Activated B cell treated with CpG ODN at 0.5 μM for 24 hours (primary cell): Measurements from ENCODE around the gene MTA2. TPM values are rescaled to one million over a fixed set of nuclear protein-coding genes. Genes with fewer than 3 reads are reported as not detected.

Experiments
- ATAC-seq: fragments of 200-7000 bp; cut with Tn5 transposase; one replicate; pipeline ENCODE4 v1.10.0; 2021; ENCODE audit warnings: low read depth, mild to moderate bottlenecking, moderate library complexity
- CTCF ChIA-PET: fragments of 350-600 bp; sonication (Branson Sonifier 250); formaldehyde crosslinking; loops from one replicate; lab custom pipeline; 2021; ENCODE audit warnings: antibody characterized with exemption; lab: Charles Lee
- POLR2A ChIA-PET: fragments of 350-600 bp; sonication (Branson Sonifier 250); formaldehyde crosslinking; loops from one replicate; lab custom pipeline; 2021; ENCODE audit warnings: antibody characterized with exemption; lab: Charles Lee
- DNase-seq: peaks from one replicate; pipeline ENCODE4 v3.0.0; 2022
- H3K27ac Mint-ChIP-seq: one replicate; pipeline ENCODE4 v1.8.0; 2020; ENCODE audit warnings: mixed read lengths
- H3K27me3 Mint-ChIP-seq: one replicate; pipeline ENCODE4 v1.8.0; 2021; ENCODE audit warnings: mixed read lengths
- H3K36me3 Mint-ChIP-seq: one replicate; pipeline ENCODE4 v1.8.0; 2021; ENCODE audit warnings: low read depth, mixed read lengths
- H3K4me1 Mint-ChIP-seq: one replicate; pipeline ENCODE4 v1.8.0; 2021; ENCODE audit warnings: mixed read lengths
- H3K4me3 Mint-ChIP-seq: one replicate; pipeline ENCODE4 v1.8.0; 2020; ENCODE audit warnings: mild to moderate bottlenecking, mixed read lengths
- H3K9me3 Mint-ChIP-seq: one replicate; pipeline ENCODE4 v1.8.0; 2020; ENCODE audit warnings: mixed read lengths
- intact Hi-C: fragments of 100-400 bp; cut with micrococcal nuclease; formaldehyde crosslinking; loops from one replicate; pipeline ENCODE4 v1.15.1; 2024
- total RNA-seq: library from RNA; stranded (reverse); gene quantifications from 2 replicates; pipeline ENCODE4 v1.2.3, GENCODE V29; 2022
- TF ChIP-seq, protein P1 (sequence below): fragments of 200-600 bp; IDR thresholded peaks from one replicate; pipeline ENCODE4 v1.8.0; 2022; ENCODE audit warnings: antibody characterized with exemption, mild to moderate bottlenecking

Gene MTA2
- total RNA-seq, 1 donor from 2014 or later = 175 TPM

GRCh38 chr11:62556108-62556874 lies 45.4 kb downstream of the MTA2 start:
- TF ChIP-seq, protein P1, sequence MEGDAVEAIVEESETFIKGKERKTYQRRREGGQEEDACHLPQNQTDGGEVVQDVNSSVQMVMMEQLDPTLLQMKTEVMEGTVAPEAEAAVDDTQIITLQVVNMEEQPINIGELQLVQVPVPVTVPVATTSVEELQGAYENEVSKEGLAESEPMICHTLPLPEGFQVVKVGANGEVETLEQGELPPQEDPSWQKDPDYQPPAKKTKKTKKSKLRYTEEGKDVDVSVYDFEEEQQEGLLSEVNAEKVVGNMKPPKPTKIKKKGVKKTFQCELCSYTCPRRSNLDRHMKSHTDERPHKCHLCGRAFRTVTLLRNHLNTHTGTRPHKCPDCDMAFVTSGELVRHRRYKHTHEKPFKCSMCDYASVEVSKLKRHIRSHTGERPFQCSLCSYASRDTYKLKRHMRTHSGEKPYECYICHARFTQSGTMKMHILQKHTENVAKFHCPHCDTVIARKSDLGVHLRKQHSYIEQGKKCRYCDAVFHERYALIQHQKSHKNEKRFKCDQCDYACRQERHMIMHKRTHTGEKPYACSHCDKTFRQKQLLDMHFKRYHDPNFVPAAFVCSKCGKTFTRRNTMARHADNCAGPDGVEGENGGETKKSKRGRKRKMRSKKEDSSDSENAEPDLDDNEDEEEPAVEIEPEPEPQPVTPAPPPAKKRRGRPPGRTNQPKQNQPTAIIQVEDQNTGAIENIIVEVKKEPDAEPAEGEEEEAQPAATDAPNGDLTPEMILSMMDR = no peak
- Mint-ChIP-seq H3K4me1 (peaks cover 87% of the 10 kb centered on the region), H3K27me3 (no peaks in the 10 kb centered on the region), H3K9me3 (no peaks in the 10 kb centered on the region), H3K36me3 (peaks cover 33% of the 10 kb centered on the region), H3K4me3 (peak overlapping the region; percentile 81), H3K27ac (peak overlapping the region; percentile 99)
- peak; percentile 35 for ATAC-seq
- CTCF ChIA-PET = interaction anchor here (1.0 to 11.9 kb wide), 6 partner anchors 9 to 162 kb away, joined by 3 to 192 read pairs (median 6); partner anchors contain the start of gene AHNAK
- POLR2A ChIA-PET = interaction anchor here (0.6 to 7.4 kb wide), 24 partner anchors 9 to 285 kb away, joined by 3 to 183 read pairs (median 8); partner anchors contain the start of genes AHNAK, C11orf98, CSKMT and EEF1G
- intact Hi-C loops = loop anchor here (1.0 to 10.0 kb wide), 4 partner anchors 47 to 1201 kb away; no protein-coding TSS in a partner anchor
- DNase-seq = peak; percentile 64

DNA sequence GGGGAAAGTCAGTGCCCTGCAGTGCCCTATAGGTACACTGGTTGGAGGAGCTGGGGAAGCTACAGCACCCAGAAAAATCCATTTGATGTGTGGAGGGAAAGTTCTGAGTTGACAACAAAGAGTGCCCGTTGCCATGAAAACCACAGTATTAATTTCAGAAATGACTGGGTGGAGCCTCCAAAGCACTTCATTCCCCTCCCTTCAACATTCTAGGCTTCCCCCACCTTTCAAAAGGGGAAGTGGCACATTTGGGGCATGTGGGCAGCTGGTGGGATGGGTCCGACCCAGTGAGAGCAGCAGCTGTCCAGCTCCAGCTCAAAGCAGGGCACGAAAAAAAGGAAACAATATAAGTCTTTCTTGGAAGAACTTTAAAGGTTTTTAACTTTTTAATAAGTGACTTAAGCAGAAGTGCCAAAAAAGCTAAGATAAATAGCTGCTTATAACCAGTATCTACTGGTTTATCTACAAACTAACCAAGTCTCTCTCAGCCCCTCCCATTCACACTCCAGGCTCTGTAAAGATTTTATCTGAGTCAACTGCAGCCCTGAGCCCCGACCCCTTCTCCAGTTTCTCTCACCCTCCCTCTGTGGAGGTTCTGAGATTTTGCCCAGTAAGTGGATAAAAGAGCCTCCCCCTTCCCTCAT lies 46.1 kb downstream of the MTA2 start:
- Mint-ChIP-seq H3K27me3 (no peaks in the 10 kb centered on the region), H3K36me3 (peaks cover 27% of the 10 kb centered on the region), H3K4me3 (peak overlapping the region; percentile 81), H3K4me1 (peaks cover 88% of the 10 kb centered on the region), H3K27ac (peak overlapping the region; percentile 99), H3K9me3 (no peaks in the 10 kb centered on the region)
- CTCF ChIA-PET = interaction anchor here (1.0 to 11.9 kb wide), 4 partner anchors 9 to 130 kb away, joined by 3 to 192 read pairs (median 82); partner anchors contain the start of gene AHNAK
- TF ChIP-seq, protein P1 = no peak
- POLR2A ChIA-PET = interaction anchor here (0.6 to 7.4 kb wide), 17 partner anchors 9 to 326 kb away, joined by 3 to 183 read pairs (median 6); partner anchors contain the start of genes AHNAK, C11orf98, CSKMT and GNG3
- peak; percentile 56 for DNase-seq
- intact Hi-C loops = loop anchor here (1.0 to 10.0 kb wide), 8 partner anchors 9 to 1201 kb away; partner anchors contain the start of genes AHNAK and TUT1
- peak; percentile 52 for ATAC-seq

GRCh38 chr11:62554387-62555167 lies 47.1 kb downstream of the MTA2 start:
- intact Hi-C loops = loop anchor here (1.0 to 10.0 kb wide), 9 partner anchors 8 to 1642 kb away; partner anchors contain the start of genes AHNAK, FTH1, TMEM109 and TUT1
- Mint-ChIP-seq H3K4me1 (peaks cover 89% of the 10 kb centered on the region), H3K9me3 (no peaks in the 10 kb centered on the region), H3K27me3 (no peaks in the 10 kb centered on the region), H3K36me3 (peaks cover 16% of the 10 kb centered on the region), H3K4me3 (peak overlapping the region; percentile 81), H3K27ac (peak overlapping the region; percentile 99)
- ChIA-PET POLR2A (interaction anchor here (0.6 to 7.4 kb wide), 14 partner anchors 8 to 327 kb away, joined by 3 to 183 read pairs (median 10); partner anchors contain the start of genes AHNAK, C11orf98, CSKMT and HNRNPUL2), CTCF (interaction anchor here (1.1 to 11.9 kb wide), 3 partner anchors 8 to 129 kb away, joined by 4 to 192 read pairs (median 161); partner anchors contain the start of gene AHNAK)
- DNase-seq (no peak), ATAC-seq (no peak)
- TF ChIP-seq, protein P1 = no peak

DNA sequence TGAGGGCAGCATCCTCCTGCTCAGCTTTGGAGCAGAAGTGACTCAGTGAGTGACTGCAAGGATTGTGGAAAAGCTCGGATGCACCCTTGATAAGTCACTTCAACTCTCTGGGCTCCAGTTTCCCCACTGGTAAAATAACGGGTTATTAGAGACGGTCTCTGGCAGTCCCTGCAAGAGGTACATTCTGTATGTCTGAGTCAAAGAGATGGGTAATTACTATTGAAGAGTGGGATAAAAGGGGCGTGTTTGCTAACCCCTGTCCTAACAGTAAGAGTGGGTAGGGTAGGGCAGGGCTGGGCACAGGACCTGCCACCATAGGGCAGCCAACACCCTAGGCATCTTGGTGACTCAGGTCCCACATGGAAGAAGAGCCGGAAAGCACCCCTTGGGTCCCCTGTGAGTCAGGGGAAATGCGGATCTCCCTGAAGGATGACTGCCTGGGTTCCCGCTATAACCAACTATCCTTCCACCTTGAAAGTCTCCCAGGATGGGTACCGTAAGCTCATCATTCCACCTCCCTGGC lies 47.8 kb downstream of the MTA2 start:
- DNase-seq (no peak), ATAC-seq (no peak)
- ChIA-PET CTCF (interaction anchor here (11.9 kb wide), 1 partner anchor 12 kb away, joined by 192 read pairs; no protein-coding TSS in a partner anchor), POLR2A (interaction anchor here (0.6 to 7.4 kb wide), 7 partner anchors 13 to 287 kb away, joined by 3 to 183 read pairs (median 24); partner anchors contain the start of genes C11orf98, CSKMT, EEF1G and MTA2)
- H3K27me3 Mint-ChIP-seq = no peaks in the 10 kb centered on the region
- peaks cover 10% of the 10 kb centered on the region for H3K36me3 Mint-ChIP-seq
- H3K4me3 Mint-ChIP-seq = peak overlapping the region; percentile 81
- peaks cover 86% of the 10 kb centered on the region for H3K4me1 Mint-ChIP-seq
- no peaks in the 10 kb centered on the region for H3K9me3 Mint-ChIP-seq
- TF ChIP-seq, protein P1 = no peak
- H3K27ac Mint-ChIP-seq = peak overlapping the region; percentile 99
- intact Hi-C loops = loop anchor here (5.0 to 10.0 kb wide), 4 partner anchors 587 to 1642 kb away; partner anchors contain the start of genes FTH1 and TMEM109
